Limb (tissue), 2 donors: ENCODE results near the gene ANK2.
"Not testable (repeated sequence)": the region's sequence is repeated elsewhere in the genome, so short reads cannot be mapped to it uniquely, and the experiment has no call there.

Source experiments
- DNase-seq, 2 donors: peaks; one replicate each; pipeline ENCODE4 v3.0.0-alpha.2; 2016; ENCODE audit errors: extremely low spot score in 2 of 2

The ANK2 gene

DNA sequence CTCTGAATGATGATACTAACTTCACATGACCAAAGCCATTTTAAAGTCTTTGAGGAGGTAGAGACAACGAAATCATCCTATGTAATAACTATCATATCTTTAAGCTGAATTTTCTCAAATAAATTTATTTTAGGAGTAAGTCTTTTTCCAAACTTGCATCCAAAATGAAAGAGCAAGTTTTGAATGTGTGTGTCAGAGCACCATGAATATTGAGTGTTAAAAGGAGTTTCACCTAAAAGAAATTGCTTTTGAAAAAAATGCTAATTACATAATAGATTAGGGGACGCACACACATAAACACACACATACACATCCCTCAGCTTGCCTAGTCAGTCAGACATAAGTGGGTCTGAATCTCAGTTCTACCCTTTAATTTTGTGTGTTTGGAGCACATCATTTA lies 1.9 kb downstream of the ANK2 start:
- DNase-seq = no peak

DNA sequence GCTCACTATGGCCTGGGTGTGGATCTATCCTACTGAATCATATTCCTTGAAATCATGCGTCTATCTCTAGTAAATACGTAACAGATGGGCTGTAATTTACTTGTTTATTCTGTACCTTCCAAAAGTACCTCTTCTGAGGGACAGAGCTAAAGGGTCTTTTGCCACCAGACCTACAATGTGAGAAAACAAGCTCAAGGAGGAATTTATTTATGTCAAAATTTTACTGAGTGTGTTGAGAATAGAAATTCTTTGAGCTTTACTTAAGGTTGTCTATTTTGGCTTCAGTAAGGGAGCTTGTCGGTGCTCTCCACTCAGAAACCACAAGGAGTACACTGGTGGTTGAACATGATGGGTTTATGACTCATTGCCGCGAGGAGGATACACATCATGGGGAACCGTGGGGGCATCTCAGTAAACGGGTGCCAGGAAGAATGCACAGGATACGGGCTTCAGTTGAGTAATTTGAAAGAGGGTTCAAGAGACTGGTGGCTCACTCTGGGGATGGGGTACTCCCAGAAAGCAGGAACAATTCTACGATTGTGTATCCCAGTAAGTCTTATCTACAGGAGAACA lies 3.0 kb downstream of the ANK2 start:
- no peak for DNase-seq

- no peak for DNase-seq
These were observed 4.4 kb downstream of the ANK2 start for GRCh38 chr4:113053883-113054282.

GRCh38 chr4:113056318-113056717 lies 6.9 kb downstream of the ANK2 start:
- DNase-seq = no peak

GRCh38 chr4:113057891-113058290 lies 8.4 kb downstream of the ANK2 start:
- DNase-seq = no peak

DNA sequence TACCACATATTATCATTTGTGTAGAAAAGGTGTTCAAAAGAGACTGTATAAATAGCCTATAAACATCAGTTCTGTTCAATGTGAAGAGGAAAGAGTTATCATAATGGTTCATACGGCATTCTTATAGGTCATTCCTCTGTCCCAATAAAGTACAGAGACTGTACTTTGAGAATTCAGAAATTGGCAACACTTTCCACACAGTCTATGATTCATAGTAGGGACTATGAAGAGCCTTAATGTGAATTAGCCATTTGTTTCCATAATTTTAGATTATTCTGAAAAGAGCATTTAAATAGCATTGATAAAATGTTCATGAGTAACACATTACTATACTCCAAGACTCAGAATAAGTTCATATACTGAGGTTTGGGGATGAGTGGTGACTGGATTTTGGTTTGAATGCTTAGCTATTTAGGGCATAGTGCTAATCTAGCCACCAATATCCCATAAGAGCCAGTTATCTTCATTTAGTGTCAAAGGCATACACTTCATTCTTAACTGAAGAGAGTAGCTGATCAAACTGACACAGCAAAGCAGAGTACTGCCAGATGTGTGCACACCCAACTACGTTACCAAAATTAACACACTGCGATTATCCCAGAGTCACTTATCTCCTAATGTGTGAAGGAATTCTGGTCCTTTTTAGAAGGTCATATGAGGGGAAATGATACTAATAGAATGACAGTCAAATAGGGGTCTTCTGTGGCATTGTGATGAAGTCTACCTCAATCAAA lies 10.2 kb downstream of the ANK2 start:
- no peak for DNase-seq

DNA sequence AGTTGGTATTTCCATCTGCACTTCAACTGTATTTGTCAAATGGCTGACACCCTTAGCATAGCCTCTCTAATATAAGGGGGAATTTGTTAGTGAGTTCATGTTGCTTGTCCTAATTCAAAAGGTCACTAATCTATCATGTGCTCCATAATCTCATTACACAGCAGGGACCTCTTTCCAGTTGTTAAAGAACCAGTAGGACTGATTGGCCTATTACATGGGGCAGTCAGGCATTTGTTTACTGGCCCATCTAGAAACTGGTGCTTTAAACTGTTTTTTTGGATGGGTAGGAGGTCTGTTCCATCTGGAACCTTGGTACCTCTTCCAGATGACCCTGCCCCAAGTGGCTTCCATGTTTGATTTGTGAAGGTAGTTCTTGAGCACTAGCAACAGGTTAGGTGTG lies 11.4 kb downstream of the ANK2 start:
- DNase-seq = no peak

GRCh38 chr4:113064244-113064643 lies 14.8 kb downstream of the ANK2 start:
- no peak for DNase-seq

GRCh38 chr4:113065629-113066028 lies 16.2 kb downstream of the ANK2 start:
- DNase-seq = no peak

DNA sequence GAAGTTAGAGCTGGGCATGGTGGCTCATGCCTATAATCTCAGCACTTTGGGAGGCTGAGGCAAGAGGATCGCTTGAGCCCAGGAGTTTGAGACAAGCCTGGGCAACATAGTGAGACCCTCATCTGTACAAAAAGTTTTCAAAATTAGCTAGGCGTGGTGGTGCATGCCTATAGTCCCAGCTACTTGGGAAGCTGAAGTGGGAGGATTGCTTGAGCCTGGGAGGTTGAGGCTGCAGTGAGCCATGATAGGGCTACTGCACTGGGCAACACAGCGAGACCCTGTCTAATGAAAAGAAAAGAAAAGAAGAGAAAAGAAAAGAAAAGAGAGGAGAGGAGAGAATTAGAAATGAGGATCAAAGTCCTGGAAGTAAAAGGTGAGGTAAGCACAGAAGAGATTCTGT lies 19.3 kb downstream of the ANK2 start:
- not testable (repeated sequence) for DNase-seq

- no peak for DNase-seq
These were observed 19.9 kb downstream of the ANK2 start for GRCh38 chr4:113069212-113069892.

DNA sequence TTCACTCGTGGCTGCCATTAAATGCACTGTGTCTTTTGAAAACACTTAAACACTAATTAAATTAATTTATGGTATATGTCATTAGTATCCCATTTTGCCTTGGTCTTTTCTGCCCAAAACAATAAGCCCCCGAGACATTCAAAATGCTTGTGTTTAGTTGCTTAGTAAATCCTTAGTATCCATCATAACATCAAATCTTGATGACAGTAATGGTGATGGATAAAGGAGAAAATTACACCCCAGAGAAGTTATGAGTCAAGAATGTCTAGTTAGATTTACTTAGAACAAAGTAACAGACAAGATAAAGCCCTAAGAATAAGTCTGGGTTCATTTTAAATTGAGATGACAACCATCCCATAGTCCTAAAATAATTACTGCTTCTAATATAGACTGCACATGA lies 21.3 kb downstream of the ANK2 start:
- DNase-seq = no peak

- no peak for DNase-seq
These were observed 21.8 kb downstream of the ANK2 start for GRCh38 chr4:113071274-113071673.

GRCh38 chr4:113071805-113072204 lies 22.4 kb downstream of the ANK2 start:
- DNase-seq = no peak

DNA sequence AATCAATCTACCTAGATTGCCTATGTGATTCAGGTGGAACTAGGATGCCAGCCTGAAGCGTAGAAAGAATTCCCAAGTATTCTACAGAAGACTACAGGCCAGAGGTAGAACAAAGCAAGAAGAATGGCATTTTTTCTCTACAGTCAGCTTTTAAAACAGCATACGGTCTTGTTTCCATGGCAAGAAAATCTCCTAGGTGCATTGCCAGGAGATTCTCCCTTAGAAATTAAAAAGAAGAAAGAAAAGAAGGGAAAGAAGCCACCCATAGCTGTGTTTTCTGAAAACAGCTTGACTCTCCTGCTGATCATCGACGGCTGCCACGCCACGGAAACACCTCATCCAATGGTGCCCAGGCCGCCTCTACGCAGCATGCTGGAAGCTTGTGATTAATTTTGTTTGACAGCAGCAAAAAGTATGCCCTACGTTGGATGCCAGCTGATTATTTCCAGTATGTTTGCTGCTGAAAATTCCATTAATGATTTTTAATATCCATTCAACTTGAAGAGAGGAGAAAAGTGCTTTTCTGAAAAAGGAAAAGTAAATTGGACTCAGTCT lies 24.1 kb downstream of the ANK2 start:
- no peak for DNase-seq

DNA sequence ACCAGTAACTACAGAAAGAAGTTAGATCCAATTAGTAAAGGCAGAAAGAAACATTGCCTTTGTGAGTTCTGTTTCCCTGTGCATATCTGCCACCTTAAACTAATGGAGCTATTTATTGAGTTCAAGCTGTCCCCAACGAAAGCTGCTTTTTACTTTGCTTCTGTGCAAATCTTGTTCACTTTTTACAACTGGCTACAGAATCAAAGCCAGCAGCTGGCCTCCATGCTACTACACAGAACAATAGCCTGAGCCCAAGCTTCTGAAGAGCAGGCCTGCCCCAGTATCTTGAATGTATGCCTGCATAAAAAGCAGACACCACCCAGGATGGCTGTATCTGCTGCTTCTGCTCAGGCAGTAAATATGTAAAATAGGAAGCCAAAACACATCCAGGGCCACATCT lies 28.1 kb downstream of the ANK2 start:
- DNase-seq = no peak

DNA sequence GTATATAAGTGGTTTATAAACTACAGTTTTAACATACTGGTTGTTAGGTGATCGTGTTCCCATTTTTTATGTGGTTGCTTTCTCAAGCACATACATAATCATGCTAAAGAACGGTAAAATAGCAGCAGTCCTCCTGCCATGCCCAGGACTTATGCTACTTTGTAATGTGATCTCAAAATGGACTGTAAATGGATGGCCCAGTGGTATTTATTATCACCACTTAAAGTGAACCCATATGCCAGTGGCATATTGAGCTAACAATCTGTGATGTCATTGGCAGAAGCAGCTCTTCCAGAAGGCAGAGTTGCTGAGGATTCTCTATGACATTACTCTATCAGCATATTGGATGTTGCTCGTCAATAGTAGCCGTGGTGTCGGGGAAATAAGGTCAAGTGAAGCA lies 28.6 kb downstream of the ANK2 start:
- DNase-seq = no peak

DNA sequence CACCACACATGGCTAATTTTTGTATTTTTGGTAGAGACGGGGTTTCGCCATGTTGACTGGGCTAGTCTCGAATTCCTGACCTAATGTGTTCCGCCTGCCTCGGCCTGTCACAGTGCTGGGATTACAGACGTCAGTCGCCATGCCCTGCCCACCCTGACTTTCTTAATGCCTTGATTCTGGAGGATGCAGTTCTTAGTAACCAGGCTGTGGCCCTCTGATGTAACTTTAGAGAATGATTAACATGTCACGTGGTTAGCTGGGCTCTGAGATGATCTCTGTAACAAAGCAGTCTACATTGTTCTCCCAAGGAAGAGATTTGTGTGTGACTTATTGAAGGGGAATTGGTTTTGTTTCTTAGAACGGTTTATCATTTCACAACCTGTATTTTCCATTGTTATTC lies 30.6 kb downstream of the ANK2 start:
- no peak for DNase-seq

DNA sequence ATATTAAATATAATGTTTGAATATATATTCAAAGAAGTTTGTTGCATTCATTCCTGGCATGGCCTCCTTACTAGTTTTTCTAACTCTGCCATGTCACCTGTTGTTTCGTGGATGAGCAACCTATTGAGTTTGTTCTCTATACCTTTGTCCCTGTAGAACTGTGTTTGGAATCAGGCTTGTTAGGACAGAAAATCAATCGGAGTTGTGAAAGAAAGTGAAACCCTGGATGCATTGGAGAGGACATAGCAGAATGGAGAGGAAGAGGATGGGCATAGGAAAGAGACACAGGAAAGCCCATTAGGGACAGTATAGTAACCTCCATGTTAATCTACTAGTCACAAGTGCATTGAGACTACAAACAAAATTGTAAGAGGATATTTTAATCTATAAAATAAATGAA lies 31.2 kb downstream of the ANK2 start:
- no peak for DNase-seq

DNA sequence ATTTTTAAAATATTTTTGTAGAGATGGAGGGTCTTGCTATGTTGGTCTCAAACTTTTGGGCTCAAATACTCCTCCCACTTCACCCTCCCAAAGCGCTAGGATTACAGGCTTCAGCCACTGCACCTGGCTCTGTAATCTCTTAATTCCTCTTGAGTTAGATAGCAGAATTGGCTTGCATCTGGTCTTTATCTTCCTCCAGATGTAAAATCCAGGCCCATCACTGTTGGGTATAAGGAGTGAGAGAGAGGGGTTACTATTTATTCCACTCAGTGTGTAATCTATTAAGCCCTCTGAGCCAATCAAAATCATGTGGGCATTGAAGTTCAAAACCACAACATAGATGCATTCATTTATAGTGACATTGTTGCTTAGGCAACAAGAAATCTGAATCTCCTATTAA lies 33.9 kb downstream of the ANK2 start:
- DNase-seq = no peak

GRCh38 chr4:113086172-113086695 lies 36.8 kb downstream of the ANK2 start:
- DNase-seq = no peak

DNA sequence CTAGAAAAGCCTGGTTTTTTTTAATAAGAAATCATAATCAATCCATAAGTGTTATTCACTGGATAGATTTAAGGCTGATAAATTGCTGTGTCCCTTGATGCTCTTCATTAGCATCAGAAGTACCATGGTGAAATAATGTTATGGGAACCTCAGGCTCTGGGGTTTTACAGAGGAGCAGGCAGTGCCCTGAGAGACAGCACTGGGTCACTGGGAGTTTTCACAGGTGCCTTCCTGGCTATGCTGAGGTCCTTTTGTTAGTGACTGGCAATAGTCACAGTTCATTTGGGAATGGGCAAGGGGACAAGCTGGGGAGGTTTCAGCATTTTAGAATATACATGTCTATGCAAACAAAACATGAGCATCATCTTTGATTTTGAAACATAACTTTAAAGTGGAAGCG lies 38.6 kb downstream of the ANK2 start:
- DNase-seq = no peak
